Measurements from ENCODE around the gene BMP6.

- TF ChIP-seq POLR2AphosphoS5 (IDR thresholded peaks at IDR 0.05; ENCODE audit: low read depth, low read length) (peak; percentile 65; the same call in 1 of the 2 replicates), CTCF (IDR thresholded peaks at IDR 0.05) (no peak)
These were observed 184.9 kb downstream of the BMP6 start, which contains the start of gene TXNDC5 for GRCh38 chr6:7910654-7911344.
